SH-SY5Y (cell line): Measurements from ENCODE around the gene WDR49.

ENCODE experiments used
- GATA2 ChIP-seq: IDR thresholded peaks from 2 replicates; pipeline ENCODE4 v1.6.1; 2011; ENCODE audit warnings: mild to moderate bottlenecking, low read depth, low read length
- GATA3 ChIP-seq: IDR thresholded peaks from 2 replicates; pipeline ENCODE4 v1.6.1; 2011; ENCODE audit warnings: low read depth, mild to moderate bottlenecking, low read length, moderate library complexity

GRCh38 chr3:167605871-167606270 lies 47.9 kb downstream of the WDR49 start:
- TF ChIP-seq GATA3 = no peak
- TF ChIP-seq GATA2 = no peak
